ENCODE measurements around the gene DDX51.
"Not testable (repeated sequence)": the region's sequence is repeated elsewhere in the genome, so short reads cannot be mapped to it uniquely, and the experiment has no call there.

Gene DDX51

DNA sequence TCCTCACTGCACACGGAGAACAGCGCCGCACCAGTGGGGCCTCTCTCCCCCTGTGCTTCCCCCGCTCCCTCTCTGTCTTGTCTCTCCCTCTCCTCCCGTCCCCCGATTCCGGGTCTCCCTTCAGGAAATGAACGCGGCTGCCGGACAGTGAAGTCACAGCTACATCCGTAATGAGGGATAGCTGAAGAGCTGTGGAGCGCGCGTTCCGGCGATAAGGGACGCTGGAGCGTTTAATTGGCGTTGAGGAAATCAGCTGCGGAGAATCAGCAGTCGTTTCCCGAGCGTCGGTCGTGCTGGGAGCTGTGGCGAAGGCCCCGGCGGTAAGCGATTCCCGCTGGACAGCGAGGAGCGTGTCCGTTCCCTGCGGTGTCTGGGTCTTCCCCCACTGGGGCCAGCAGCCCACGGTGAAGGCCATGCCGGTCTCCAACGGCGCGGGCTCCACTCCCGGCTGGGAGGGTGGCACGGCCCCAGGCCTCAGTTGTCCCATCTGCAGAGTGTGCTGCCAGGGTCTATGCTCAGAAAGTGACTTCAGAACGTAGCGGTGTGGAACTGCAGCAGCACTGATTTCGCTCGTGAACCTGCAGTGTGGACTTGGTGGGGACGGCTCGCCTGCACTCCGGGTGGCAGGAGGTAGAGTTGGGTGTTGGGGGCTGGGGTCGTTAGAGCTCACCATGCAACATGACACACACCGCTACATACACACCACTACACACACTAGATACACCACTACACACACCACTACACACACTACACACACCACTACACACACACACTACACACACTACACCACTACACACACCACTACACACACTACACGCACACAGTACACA, 11.0 kb upstream of the DDX51 start:
- DNase-seq (ENCODE audit: low read depth in 2 of 2), result no peak

DNA sequence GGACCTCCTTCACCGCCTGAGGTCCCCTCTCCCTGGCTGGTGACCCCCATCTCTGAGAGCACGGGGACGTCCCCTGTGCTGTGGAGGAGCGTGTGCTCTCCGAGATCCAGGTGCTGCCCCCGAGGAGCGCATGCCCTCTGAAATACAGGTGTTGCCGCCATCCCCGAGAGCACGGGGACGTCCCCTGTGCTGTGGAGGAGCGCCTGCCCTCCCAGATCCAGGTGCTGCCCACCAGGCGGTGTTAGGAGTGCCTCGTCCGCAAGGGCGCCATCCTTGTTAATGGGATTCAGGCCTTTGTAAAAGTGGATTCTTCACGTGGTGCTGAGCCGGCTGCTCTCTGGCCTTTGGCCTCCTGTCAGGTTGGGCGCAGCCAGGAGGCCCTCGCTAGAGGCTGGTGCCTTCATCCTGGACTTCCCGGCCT, 10.2 kb upstream of the DDX51 start:
- no peak for DNase-seq (ENCODE audit: low read depth in 2 of 2)

DNA sequence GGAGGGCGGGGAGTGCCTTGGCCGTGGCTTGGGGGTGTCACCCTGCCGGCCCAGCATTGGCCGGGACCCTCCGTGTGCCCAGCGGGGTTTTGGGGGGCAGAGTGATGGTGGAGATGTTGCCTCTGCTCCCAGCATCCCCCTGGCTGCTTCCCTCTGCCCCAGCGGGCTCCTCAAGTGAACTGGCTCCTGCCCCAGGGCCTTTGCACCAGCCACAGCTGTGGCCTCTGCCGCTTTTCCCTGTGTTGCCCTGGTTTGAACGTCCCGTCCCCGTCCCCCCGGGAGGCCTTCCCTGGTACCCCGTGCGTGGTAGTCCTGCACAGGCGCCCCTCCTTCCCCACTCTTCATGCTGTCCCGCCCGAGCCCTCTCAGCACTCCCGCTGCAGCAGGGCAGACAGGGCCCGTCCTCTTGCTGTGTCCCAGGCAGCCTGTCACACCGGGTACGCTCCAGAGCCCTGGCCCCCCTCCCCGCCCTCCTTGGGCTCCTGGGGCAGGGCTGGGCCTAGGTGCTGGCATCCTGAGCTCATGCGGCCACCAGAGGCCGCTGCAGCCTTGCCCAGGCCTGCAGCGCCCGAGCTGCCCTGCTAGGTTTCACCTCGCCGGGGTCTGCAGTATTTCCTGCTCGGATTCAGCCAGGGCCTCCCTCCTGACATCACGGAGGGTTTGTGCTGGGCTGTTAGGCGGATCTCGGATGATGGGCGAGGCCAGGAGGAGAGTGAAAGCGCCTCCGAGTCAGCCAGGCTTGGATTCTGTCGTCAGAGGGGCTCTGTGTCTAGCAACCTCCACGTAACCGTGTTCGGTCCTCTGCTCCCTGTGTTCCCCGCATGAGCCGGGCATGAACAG, 9.6 kb upstream of the DDX51 start:
- peak; percentile 45 to 55 for DNase-seq (ENCODE audit: low read depth in 2 of 2)

DNA sequence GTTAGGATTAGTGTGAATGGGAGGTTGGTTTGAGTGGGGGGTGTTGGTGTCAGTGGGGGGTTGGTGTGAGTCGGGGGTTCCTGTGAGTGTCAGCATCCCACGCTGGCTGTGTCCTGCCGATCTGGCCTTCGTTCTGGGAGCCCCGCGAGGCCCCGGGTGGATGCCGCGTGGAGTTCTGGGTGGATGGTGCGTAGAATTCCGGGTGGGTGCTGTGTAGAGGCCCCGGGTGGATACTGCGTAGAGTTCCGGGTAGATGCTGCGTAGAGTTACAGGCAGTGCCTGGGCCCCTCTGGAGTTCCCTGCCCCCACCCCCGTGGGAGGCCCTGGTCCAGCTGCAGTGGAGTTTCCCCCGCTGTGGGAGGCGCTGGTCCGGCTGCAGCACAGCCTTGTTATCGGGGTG, 8.8 kb upstream of the DDX51 start:
- DNase-seq (ENCODE audit: low read depth in 2 of 2), result no peak

DNA sequence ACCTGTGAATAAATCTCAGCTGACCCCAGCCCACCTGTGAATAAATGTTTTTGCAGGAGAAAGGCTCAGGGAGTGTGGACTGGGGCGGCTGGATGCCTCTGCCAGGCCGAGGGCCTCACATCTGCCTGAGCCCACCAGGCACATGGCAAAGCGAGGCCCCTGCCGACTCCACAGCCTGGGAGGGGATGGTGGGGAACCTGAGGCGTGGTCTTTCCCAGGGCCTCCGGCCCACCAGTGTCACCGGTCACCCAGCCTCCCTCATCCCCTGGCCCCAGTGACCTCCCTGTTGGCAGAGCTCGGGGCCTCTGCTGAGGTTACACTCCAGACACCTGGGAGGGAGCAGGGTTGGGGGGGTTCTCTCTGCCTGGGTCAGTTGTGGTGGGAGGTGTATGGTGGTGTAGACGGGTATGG, 8.3 kb upstream of the DDX51 start:
- no peak for DNase-seq (ENCODE audit: low read depth in 2 of 2)

DNA sequence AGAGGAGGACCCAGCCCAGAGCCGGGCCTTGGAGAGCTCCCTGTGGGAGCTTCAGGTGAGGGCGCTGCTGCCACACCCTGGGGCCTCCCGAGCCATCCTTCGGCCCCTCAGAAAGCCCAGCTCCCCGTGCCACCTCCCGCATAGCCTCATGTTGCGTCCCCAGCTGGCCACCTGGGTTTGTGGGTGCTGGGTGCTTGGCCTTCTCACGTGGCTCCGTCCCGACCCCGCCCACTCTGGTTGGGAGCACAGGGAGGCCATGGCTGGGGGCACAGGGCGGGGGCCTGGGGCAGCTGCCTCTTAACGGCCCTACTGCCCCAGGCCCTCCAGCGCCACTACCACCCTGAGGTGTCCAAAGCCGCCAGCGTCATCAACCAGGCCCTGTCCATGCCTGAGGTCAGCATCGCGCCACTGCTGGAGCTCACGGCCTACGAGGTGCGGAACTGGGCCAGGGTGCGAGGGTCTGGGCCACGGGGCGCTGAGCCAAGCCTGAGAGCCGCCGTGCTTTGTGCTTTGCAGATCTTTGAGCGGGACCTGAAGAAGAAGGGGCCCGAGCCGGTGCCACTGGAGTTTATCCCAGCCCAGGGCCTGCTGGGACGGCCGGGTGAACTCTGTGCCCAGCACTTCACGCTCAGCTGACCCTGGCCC, 7.8 kb upstream of the DDX51 start:
- no peak for DNase-seq (ENCODE audit: low read depth in 2 of 2)

DNA sequence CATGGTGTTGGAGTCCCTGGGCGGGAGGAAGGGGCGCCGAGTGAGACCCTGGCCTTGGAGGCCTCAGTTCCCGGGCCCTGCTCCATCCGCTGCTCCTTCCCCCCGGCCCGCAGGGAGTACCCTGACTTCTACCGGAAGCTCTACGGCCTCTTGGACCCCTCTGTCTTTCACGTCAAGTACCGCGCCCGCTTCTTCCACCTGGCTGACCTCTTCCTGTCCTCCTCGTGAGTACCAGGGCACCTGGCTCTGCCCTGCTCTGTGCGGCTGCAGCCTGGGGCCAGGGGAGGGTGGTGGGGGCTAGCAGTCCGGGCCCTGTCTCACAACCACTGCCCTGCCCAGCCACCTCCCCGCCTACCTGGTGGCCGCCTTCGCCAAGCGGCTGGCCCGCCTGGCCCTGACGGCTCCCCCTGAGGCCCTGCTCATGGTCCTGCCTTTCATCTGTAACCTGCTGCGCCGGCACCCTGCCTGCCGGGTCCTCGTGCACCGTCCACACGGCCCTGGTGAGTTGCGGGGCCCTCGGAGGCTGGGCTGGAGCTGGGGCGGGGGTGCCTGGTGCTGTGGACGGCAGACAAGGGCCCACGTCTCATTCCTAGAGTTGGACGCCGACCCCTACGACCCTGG, 7.1 kb upstream of the DDX51 start:
- DNase-seq (ENCODE audit: low read depth in 2 of 2), result no peak

DNA sequence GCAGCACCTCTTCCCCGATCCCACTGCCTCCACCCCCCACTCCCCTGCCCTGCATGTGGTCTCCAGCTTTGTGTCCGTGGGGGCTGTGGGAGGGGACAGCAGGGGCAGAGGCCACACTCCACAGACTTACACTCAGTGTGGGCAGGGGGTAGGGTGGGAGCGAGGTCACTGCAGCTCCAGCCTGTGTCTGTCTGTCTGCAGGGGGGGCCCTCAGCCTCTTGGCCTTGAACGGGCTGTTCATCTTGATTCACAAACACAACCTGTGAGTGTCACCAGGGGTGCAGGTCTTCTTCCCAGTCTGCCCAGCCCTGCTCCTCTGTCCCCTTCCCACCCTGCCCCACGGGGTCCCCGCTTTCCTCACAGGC, 6.6 kb upstream of the DDX51 start:
- DNase-seq (ENCODE audit: low read depth in 2 of 2), result no peak

DNA sequence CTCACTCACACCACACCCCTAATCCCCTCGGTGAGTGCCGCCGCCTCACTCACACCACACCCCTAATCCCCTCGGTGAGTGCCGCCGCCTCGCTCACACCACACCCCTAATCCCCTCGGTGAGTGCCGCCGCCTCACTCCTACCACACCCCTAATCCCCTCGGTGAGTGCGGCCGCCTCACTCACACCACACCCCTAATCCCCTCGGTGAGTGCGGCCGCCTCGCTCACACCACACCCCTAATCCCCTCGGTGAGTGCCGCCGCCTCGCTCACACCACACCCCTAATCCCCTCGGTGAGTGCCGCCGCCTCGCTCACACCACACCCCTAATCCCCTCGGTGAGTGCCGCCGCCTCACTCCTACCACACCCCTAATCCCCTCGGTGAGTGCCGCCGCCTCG, 5.4 kb upstream of the DDX51 start:
- not testable (repeated sequence) for DNase-seq (ENCODE audit: low read depth in 2 of 2)

DNA sequence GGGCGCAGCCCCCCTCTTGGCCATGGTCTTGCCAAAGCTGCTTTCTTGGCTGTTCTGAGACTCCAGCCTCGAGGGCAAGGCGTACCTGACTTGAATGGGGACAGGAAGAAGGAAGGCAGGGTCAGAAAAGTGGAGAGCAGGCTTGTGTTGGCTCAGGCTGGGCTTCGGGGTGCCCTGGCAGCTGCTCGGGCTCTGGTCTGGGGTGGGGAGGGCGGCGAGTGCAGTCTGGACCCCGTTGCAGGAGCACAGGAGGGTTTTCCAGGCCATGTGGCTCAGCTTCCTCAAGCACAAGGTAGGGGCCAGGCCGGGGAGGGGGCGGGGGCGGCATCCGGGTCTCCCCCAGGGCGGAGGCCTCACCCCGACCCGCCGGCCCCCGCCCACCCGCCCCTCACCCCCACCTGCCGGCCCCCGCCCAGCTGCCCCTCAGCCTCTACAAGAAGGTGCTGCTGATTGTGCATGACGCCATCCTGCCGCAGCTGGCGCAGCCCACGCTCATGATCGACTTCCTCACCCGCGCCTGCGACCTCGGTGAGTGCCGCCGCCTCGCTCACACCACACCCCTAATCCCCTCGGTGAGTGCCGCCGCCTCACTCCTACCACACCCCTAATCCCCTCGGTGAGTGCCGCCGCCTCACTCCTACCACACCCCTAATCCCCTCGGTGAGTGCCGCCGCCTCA, 4.4 kb upstream of the DDX51 start:
- DNase-seq (ENCODE audit: low read depth in 2 of 2), result no peak

DNA sequence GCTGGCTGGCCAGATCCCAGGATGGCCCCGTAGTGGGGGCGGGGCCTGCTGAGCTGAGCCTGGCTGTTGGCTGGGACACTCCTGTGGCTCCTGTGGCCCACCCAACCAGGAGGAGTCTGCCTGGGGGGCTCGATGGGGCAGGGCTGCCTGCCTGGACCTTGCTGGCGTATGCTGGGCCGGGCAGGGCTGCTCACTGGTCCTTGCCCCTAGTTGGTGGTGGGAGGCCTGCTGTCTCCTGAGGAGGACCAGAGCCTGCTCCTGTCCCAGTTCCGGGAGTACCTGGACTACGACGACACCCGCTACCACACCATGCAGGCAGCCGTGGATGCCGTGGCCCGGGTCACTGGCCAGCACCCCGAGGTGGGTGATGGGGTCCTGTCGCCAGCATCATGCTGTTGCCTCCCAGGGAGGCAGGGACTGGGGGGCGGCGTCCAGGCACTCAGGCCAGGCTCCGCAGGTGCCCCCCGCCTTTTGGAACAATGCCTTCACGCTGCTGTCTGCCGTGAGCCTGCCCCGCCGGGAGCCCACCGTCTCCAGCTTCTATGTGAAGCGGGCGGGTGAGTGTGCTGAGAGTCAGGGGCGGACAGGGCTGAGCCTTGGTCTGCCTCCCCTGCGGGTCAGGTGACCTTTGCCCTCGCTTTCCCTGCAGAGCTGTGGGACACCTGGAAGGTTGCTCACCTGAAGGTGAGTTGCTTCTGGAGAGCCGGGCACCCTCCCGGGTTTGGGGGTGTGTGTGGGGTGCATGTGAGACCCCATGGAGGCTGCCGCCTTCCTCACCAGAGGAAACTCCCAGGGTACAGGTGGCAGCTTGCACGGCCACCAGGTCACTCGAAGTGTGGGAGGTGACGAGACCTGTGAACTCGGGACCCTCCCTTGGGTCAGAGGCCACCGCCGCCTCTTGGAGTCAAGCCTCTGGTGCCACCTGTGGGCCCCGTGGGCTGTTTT, 3.6 kb upstream of the DDX51 start:
- DNase-seq (ENCODE audit: low read depth in 2 of 2), result no peak

DNA sequence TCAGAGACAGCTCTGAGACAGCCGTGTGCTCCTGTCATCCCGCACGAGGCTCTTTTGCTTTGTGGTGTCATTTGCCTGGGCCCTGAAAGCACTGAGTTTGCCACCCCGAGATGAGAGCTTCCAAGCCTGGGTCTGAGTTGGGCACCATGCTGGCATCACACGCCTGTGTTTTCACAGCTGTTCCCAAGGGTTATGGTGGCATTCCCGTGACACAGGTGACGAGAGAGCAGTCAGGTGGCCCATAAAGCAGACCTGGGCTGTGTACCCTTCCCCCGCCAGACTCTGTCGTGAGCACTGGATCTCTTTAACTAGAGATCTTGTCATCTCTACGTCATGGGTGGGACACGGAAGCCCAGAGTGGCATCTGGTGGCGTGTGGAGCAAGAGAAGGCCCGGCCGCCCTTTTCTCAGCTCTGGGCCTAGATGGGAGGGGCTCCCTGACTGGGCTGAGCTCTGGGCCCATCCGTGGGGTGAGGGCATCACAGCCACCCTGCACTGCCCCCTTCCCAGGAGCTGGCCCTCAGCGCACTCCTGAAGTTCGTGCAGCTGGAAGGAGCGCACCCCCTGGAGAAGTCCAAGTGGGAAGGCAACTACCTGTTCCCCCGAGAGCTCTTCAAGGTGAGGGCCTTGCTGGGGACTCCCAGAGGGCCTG, 2.8 kb upstream of the DDX51 start:
- no peak for DNase-seq (ENCODE audit: low read depth in 2 of 2)

DNA sequence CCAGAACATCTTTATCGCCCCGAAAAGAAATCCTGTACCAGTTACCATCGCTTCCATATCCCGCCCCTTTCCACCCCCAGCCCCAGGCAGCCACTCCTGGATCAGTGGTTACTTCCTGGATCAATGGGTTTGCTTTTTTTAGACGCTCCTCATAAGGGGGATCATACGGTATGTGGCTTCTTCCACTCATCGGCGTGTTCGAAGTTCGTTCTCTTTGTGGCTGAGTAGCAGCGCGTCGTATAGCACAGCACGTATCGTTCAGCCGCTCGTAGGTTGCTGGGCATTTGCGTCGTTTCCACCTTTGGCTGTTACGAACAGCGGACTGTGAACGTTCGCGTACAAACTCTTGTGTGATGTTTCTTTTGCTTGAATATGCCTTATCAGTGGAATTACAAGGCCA, 2.0 kb upstream of the DDX51 start:
- DNase-seq (ENCODE audit: low read depth in 2 of 2), result no peak

DNA sequence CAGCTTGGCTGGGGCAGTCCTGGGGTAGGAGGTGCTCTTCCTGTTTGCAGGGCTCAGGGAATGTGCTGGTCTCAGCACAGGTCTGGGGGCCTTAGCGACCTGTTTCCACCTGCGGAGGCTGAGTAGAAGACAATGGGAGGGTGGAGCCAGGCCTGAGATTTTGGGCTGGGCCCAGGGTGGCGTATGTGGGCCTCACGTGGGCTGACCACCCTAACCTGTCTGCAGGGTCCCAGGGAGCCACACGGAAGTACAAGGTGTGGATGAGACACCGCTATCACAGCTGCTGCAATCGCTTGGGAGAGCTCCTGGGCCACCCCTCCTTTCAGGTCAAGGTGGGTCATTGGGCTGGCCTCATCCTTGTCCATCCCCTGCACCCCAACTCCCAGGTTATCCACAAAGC, 1.2 kb upstream of the DDX51 start:
- no peak for DNase-seq (ENCODE audit: low read depth in 2 of 2)

DNA sequence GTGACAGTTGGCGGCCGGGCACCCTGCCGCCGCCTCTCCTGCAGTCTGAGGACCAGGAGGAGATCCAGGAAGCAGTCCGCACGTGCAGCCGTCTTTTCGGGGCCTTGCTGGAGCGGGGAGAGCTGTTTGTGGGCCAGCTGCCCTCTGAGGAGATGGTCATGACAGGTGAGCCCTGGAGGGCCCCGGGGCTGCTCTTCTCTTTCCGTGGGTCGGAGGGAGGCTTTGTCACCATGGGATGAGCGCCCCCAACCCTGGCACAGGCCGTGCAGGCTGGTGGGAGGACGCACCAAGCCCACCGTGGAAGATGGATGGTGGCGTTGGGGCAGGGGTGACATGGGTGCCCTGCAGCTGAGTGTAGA, 670 bp upstream of the DDX51 start:
- no peak for DNase-seq (ENCODE audit: low read depth in 2 of 2)

DNA sequence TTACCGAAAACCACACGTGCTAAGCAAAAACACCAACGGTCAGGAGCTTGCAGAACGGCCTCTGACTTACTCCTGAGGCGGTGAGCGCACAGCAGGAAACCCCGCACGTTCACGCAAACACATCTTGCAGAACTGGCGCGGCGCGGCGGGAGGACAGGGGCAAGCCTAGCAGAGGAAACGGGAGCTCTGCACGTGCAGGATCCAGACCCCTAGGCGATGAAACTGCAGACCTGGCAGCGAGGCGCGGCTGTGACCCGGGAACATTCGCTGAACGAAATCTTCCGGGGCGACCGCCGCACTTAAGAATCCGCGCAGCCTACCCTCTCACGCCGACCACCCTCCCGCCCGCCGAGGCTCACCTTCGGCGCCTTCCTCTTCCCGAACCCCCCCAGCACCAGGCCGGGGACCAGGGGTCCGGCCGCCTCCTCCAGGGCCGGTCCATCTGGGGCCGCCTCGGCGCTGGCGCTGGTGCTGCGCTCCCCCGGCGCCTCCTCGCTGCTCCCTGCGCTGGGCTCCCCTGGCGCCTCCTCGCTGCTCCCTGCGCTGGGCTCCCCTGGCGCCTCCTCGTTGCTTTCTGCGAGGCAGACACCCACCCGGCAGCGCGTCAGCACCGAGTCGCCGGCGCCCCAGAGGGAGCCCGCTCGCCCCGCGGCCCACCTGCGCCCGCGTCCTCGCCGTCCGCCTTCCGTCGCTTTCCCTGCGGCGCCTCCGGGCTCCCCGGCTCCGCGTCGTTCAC, 615 bp downstream of the DDX51 start:
- no peak for DNase-seq (ENCODE audit: low read depth in 2 of 2)

DNA sequence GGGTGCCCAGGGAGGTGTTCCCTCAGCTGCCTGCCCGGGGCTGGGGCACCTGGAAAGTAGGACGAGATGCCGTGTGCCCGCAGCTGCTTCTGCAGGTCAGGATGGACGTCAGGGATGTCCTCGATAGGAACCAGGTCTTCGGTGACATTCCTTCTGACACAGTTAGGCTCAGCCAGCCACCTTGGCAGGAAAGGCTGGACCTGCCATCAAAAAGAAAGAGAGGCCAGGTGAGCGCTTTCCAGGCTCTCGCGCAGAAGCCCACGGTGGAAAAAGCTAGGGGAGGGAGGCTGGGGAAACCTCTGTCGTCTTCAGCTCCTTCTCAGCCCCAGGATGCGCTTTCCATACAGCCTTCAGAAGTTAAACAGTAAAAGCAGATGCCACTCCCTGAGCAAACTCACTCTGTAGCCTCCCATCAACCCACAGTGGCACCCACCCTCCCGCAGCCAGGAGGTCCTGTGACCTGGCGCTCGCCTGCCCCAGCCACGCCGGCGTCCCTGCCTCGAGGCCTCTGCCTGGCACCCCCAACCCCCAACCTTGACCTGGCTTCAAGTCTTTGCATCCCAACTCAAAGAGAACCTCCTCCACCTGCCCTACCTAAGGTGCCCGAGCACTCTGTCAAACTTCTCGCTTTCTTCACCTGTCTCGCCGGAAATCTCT, 1.3 kb downstream of the DDX51 start:
- no peak for DNase-seq (ENCODE audit: low read depth in 2 of 2)

DNA sequence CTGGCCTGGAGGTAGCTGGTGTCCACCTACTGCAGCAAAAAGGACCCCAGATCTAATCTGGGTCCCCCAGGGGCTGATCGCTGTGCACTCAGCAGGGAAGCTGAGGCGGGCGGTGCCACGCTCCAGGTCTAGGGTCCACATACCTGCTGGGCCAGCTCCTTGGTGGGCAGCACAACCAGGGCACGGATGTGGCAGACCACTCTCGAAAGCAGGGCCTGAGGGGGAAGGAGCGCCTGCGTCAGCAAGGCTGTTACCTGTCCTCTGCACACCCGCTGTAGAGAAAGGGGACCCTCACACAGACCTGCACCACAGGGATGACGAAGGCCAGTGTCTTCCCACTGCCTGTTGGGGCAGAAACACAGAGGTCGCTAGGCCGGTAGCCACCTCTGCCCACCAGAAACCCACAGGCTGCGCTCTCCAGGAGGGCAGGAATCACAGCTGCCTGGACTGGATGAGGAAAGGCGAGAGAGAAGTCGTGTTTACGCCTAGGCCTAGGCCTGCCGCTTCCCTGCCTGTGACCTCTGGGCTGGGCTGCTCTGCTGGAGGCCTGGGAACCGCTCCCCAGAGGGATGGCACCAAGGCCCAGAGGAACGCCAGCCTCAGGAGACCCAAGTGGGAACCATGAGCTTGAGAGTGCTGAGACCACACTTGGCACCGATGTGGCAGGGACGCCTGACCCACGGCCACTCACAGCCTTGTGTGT, 2.0 kb downstream of the DDX51 start:
- DNase-seq (ENCODE audit: low read depth in 2 of 2), result no peak
